ENCODE results near the gene NFE2L1. TPM values are rescaled to one million over a fixed set of nuclear protein-coding genes. Genes with fewer than 3 reads are reported as not detected.
"Not testable (repeated sequence)": the region's sequence is repeated elsewhere in the genome, so short reads cannot be mapped to it uniquely, and the experiment has no call there.

The NFE2L1 gene, protein sequence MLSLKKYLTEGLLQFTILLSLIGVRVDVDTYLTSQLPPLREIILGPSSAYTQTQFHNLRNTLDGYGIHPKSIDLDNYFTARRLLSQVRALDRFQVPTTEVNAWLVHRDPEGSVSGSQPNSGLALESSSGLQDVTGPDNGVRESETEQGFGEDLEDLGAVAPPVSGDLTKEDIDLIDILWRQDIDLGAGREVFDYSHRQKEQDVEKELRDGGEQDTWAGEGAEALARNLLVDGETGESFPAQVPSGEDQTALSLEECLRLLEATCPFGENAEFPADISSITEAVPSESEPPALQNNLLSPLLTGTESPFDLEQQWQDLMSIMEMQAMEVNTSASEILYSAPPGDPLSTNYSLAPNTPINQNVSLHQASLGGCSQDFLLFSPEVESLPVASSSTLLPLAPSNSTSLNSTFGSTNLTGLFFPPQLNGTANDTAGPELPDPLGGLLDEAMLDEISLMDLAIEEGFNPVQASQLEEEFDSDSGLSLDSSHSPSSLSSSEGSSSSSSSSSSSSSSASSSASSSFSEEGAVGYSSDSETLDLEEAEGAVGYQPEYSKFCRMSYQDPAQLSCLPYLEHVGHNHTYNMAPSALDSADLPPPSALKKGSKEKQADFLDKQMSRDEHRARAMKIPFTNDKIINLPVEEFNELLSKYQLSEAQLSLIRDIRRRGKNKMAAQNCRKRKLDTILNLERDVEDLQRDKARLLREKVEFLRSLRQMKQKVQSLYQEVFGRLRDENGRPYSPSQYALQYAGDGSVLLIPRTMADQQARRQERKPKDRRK
- 101 and 123 TPM in 2 replicates for total RNA-seq (2014; rRNA removed)
- polyA plus RNA-seq (2012), result 149 TPM

- peak; percentile 100 for DNase-seq (ENCODE audit: low read depth)
Measured at GRCh38 chr17:48047741-48048383, at the start of gene NFE2L1. Gene NFE2L1, plus strand, starts transcription at chr17:48048359. Its CDS starts 2,760 bp downstream, at chr17:48051119.

- DNase-seq (ENCODE audit: low read depth), result peak; percentile 32
Measured at GRCh38 chr17:47999582-47999981, 48.6 kb upstream of the NFE2L1 start.

DNA sequence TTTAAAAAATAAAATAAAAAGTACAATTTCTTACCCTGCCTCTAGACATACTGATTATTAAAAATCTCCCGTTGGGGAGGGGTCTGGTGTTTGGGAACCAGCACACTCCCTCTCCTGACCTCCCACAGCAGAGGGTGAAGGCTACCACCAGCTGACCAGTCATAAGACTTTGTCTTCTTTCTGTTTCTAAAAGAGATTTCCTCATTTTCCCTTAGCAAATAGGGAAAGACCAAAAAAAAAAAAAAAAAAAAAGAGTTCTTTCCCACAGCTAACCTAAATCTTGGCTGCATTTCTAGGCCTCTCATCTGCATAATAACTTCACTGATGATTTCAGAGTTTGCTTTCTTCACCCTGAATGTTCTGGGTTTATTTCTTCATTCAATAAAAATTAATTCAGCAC, 47.0 kb upstream of the NFE2L1 start:
- no peak for DNase-seq (ENCODE audit: low read depth)

- DNase-seq (ENCODE audit: low read depth), result not testable (repeated sequence)
Measured at GRCh38 chr17:48001657-48002056, 46.5 kb upstream of the NFE2L1 start.

GRCh38 chr17:48002266-48002915, 45.8 kb upstream of the NFE2L1 start:
- DNase-seq (ENCODE audit: low read depth), result peak; percentile 84

DNA sequence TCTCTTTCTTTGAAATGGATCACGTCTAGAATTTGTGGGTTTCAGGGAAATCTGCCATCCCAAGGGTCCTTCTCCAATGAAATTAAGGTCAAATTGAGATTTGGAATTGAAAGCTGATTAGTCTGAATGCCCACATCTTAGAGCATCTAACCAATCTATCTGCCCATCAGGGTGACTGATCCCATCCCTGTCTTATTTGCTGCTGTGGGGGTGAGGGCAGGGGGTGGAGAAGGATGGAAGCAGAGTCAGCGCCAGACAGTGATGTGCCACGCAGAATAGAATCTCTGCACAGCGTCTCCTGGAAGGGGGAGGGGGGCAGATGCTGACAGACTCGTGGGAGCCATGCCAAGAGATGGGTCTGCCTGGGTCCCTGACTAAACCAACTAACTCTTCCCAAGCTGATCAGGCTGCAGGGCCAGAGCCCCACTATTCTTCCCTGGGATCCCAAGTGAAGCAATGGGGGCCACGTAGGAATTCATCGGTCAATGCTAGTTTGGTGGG, 45.2 kb upstream of the NFE2L1 start:
- DNase-seq (ENCODE audit: low read depth), result no peak

GRCh38 chr17:48003417-48004151, 44.6 kb upstream of the NFE2L1 start:
- no peak for DNase-seq (ENCODE audit: low read depth)

DNA sequence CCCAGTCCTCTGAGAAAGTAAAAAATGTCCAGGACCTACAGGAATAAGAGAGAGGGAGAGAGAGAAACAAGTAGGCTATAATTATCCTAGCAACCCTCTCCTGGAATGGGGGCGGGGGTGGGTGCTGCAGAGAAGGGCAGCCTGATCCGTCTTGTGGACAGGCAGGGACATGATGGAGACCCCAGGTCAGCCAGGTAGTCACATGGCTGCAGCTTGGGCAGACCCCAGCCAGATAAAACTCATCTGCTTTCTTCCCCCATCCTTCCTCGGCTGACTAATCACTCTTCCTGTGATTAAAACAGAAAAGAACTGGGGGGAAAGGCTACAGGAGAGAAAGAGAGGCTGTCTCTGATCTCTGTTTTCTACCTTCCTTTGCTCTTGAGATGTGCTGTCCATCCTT, 43.2 kb upstream of the NFE2L1 start:
- no peak for DNase-seq (ENCODE audit: low read depth)

DNA sequence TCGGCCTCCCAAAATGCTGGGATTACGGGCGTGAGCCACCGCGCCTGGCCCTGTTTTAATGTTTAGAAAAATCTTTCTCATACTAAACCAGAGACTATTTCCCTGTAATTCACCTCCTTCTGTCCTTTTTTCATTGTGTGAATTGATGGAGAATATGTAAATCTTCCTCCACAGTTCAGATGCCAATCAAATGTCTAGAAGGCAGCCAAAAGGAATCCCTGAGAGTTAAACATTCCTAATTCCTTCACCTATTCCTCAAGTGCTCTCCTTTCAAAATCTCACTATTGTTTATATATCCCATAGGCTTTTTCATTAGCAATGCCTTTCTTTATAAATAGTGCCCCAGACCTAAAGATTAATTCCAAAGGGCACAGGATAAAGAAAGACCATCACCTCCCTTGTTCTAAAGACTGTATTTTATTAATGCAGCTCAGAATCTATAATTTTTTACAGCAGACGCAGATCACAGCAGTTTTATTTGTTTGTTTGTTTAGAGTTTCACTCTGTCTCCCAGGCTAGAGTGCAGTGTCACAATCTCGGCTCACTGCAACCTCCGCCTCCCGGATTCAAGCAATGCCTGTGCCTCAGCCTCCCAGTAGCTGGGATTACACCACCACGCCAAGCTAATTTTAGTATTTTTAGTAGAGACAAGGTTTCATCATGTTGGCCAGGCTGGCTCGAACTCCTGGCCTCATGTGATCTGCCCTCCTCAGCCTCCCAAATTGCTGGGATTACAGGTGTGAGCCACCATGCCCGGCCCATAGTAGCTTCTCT, 41.0 kb upstream of the NFE2L1 start:
- no peak for DNase-seq (ENCODE audit: low read depth)

DNA sequence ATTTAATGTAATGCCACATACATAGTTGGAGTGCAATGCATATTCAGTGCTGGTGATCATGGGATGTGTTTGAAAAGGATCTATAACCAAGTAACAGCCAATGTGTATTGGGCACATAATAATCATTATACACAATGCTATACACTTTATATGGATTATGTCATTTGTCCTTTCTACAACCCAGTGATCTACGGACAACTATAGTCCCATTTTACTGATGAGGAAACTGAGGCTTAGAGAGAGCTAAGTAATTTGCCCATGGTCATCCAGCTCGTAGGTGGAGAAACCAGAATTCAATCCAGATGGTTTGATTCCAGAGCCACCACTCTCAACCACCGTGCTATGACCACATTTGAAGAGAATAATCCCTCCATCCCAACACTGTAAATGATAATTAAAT, 38.0 kb upstream of the NFE2L1 start:
- no peak for DNase-seq (ENCODE audit: low read depth)

- DNase-seq (ENCODE audit: low read depth), result peak; percentile 52
Measured at GRCh38 chr17:48011405-48012150, 36.6 kb upstream of the NFE2L1 start.

GRCh38 chr17:48012151-48012520, 36.0 kb upstream of the NFE2L1 start:
- no peak for DNase-seq (ENCODE audit: low read depth)

GRCh38 chr17:48012654-48013053, 35.5 kb upstream of the NFE2L1 start:
- no peak for DNase-seq (ENCODE audit: low read depth)

DNA sequence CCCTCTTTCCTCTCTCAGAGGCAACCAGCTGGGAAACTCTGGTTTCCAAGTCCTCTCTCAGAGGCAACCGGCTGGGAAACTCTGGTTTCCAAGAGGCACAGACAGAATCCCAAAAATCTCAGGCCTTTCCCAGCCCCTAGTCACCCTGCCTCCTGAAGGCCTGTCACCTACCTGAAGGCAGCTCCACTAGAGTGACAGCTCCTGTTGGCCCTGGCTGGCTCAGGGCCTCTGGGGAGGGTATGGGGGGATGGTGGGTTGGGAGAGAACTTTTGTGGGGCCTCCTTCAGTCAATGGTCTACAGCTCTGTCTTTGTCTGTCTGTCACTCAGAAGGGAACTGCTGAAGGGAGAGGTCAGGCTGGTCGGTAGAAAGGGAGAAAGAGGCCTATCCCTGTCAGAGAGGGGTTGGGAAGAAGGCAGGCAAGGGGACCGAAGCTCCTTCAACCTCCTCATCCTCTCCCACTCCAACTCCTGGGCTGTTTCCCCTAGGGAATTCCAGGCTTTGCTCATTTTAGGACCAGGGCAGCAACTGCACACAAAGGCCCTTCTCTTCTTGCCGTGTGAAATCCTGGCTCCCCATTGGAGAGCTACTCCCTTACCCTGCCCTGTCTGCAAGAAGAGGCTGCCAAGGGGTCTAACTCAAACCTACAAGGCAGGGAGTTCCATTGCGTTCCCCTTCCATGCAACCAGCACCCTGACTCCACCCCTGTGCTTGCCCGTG, 34.1 kb upstream of the NFE2L1 start:
- no peak for DNase-seq (ENCODE audit: low read depth)

DNA sequence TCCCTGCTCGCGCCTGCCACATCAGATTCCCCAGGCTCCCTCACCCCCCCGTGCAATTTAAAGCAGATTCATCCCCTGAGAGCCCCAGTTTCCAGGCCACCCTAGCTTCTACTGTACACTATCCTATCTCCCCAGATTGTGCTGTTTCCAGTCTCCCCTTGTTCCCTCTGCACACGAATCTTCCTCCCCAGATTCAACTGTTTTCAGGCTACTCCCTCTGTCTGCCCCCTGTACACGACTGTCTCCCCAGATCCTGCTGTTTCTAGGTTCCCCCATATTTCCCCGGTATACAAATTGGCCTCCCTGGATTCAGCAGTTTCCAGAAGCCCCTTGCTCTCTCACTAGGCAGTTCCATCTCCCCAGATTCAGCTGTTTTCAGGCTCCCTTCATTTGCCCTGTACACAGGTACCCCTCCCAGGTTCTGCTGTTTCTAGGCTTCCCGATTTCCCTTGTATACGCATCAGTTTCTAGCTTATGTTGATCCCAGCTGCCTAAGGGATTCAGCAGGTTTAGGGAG, 33.5 kb upstream of the NFE2L1 start:
- DNase-seq (ENCODE audit: low read depth), result no peak

DNA sequence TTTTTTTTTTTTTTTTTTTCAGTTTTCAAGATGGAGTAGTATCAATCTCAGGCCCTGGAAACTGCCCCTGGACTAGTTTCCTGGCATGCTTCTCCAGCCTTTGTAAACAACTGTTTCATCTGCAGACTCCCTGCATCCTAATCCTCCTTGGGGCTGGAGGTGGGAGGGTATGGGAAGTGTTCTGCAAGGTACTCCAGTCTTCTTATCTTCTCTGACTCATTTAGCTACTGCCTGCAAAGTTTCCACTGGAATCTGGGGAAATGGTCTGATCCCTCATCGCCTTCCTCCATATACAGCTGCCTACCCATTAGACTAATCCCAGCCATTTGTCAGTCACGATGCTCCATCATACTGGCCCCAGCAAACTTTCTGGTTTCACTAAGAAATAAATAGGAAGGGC, 32.0 kb upstream of the NFE2L1 start:
- no peak for DNase-seq (ENCODE audit: low read depth)

DNA sequence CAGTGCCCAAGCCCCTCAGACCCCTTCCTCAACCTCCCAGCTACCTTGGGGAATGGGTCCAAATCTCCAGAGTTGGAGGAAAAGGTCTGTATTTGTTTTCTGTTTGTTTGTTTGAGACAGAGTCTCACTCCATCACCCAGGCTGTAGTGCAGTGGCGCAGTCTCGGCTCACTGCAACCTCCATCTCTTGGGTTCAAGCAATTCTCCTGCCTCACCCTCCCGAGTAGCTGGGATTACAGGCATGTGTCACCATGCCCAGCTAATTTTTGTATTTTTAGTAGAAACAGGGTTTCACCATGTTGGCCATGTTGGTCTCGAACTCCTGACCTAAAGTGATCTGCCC, 30.4 kb upstream of the NFE2L1 start:
- DNase-seq (ENCODE audit: low read depth), result not testable (repeated sequence)

DNA sequence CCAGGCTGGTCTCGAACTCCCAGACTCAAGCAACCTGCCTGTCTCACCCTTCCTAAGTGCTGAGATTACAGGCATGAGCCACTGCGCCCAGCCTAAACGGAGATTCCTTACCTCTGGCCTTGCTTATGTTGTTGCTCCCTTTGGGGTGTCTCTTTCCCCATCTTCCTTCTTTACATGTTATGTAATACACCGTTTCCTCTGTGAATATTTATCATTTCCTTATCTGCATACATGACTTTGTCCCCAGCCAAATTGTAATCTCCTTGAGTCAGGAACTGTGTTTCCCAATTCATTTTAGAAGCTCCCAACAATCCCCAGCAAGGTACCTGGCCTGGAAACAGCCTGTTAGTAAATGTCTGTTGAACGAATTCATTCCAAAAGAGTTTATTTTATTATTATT, 26.2 kb upstream of the NFE2L1 start:
- no peak for DNase-seq (ENCODE audit: low read depth)

DNA sequence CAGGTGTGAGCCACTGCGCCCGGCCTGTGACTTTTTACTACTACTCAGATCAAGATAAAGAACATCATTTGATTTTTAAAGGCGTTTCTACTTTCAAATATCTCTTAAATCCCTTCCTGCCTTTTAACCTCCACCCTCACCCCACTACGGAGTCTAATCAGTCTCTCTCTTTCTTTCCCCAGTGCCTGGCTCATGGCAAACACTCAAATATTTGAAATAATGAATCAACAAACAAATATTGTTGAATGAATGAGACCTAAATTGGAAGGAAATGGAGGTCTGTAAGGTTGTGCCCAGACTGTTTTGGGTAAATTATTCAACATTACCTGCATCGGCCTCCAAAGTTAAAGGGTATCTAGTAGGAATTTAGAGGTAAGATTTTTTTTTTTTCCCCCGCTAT, 25.3 kb upstream of the NFE2L1 start:
- no peak for DNase-seq (ENCODE audit: low read depth)

Measured in LHCN-M2 (cell line).